H1 (cell line): ENCODE measurements around the gene EGFL6.

Experiments
- ATF3 ChIP-seq: IDR thresholded peaks from 2 replicates; pipeline ENCODE4 v1.6.1; 2011; ENCODE audit warnings: low read depth, mild to moderate bottlenecking, low read length; ENCODE audit not compliant: insufficient read depth
- BCL11A ChIP-seq, 2 experiments: IDR thresholded peaks; one replicate each; pipeline ENCODE4 v1.6.1; 2011; ENCODE audit warnings: low read depth in 2 of 2, low read length in 2 of 2, mild to moderate bottlenecking in 2 of 2
- CHD2 ChIP-seq: IDR thresholded peaks from 2 replicates; pipeline ENCODE4 v1.6.1; 2012; ENCODE audit warnings: low read length, improper control_type of control experiment
- EP300 ChIP-seq, 2 experiments: IDR thresholded peaks; 1 replicate in 1 of 2; 2 replicates in 1 of 2; pipeline ENCODE4 v1.6.1; 2011 to 2012; ENCODE audit warnings: low read depth in 2 of 2, low read length in 2 of 2, mild to moderate bottlenecking in 2 of 2, borderline replicate concordance in 1 of 2, inconsistent platforms in 1 of 2, moderate library complexity in 1 of 2
- JUN ChIP-seq: IDR thresholded peaks from 2 replicates; pipeline ENCODE4 v1.6.1; 2011; ENCODE audit warnings: low read depth, mild to moderate bottlenecking, improper control_type of control experiment, low read length
- RBBP5 ChIP-seq: IDR thresholded peaks from 2 replicates; pipeline ENCODE4 v1.7.1; 2012; ENCODE audit warnings: low read depth, mild to moderate bottlenecking, inconsistent platforms, low read length, moderate library complexity, borderline replicate concordance
- SIN3A ChIP-seq, 2 experiments: IDR thresholded peaks in 1 of 2; conservative IDR thresholded peaks in 1 of 2; 2 replicates each; pipeline ENCODE4 v1.6.1; 2011 to 2012; ENCODE audit warnings: low read length in 2 of 2, improper control_type of control experiment in 1 of 2, low read depth in 1 of 2, mild to moderate bottlenecking in 1 of 2
- TAF7 ChIP-seq: optimal IDR thresholded peaks from 2 replicates; pipeline ENCODE3; 2011; ENCODE audit warnings: low read depth, mild to moderate bottlenecking, inconsistent platforms, low read length, moderate library complexity, borderline replicate concordance
- TCF12 ChIP-seq: IDR thresholded peaks from 2 replicates; pipeline ENCODE4 v1.6.1; 2011; ENCODE audit warnings: low read depth, mild to moderate bottlenecking, low read length
- TF ChIP-seq, protein P1 (sequence below), 3 experiments: IDR thresholded peaks; 1 replicate in 2 of 3; 2 replicates in 1 of 3; pipeline versions ENCODE4 v1.5.1 to v1.6.1; 2011; ENCODE audit warnings: low read length in 3 of 3, mild to moderate bottlenecking in 3 of 3, inconsistent platforms in 2 of 3, low read depth in 1 of 3, moderate library complexity in 1 of 3; ENCODE audit not compliant: insufficient read depth in 1 of 3; ENCODE audit errors: control extremely low read depth in 1 of 3
- TF ChIP-seq, protein P2 (sequence below): IDR thresholded peaks from 2 replicates; pipeline ENCODE4 v1.6.1; 2012; ENCODE audit warnings: inconsistent platforms

GRCh38 chrX:13522811-13523210, 46.6 kb upstream of the EGFL6 start:
- TF ChIP-seq, protein P1, sequence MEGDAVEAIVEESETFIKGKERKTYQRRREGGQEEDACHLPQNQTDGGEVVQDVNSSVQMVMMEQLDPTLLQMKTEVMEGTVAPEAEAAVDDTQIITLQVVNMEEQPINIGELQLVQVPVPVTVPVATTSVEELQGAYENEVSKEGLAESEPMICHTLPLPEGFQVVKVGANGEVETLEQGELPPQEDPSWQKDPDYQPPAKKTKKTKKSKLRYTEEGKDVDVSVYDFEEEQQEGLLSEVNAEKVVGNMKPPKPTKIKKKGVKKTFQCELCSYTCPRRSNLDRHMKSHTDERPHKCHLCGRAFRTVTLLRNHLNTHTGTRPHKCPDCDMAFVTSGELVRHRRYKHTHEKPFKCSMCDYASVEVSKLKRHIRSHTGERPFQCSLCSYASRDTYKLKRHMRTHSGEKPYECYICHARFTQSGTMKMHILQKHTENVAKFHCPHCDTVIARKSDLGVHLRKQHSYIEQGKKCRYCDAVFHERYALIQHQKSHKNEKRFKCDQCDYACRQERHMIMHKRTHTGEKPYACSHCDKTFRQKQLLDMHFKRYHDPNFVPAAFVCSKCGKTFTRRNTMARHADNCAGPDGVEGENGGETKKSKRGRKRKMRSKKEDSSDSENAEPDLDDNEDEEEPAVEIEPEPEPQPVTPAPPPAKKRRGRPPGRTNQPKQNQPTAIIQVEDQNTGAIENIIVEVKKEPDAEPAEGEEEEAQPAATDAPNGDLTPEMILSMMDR (IDR thresholded peaks at IDR 0.05; ENCODE audit: control extremely low read depth in 1 of 3, insufficient read depth in 1 of 3, low read depth in 1 of 3, low read length in 3 of 3), result no peak
- TF ChIP-seq SIN3A (conservative IDR thresholded peaks at IDR 0.05 in 1 of 2, IDR thresholded peaks at IDR 0.05 in 1 of 2; ENCODE audit: low read depth in 1 of 2, low read length in 2 of 2) (no peak), TAF7 (no peak), RBBP5 (no peak), JUN (no peak), BCL11A (IDR thresholded peaks at IDR 0.05; ENCODE audit: low read depth in 2 of 2, low read length in 2 of 2) (no peak), EP300 (IDR thresholded peaks at IDR 0.05; ENCODE audit: borderline replicate concordance in 1 of 2, low read depth in 2 of 2, low read length in 2 of 2) (no peak), ATF3 (no peak), CHD2 (no peak), TCF12 (no peak)
- TF ChIP-seq, protein P2, sequence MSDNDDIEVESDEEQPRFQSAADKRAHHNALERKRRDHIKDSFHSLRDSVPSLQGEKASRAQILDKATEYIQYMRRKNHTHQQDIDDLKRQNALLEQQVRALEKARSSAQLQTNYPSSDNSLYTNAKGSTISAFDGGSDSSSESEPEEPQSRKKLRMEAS, result no peak
